Loucy (cell line): ENCODE measurements around the gene TMEM167B.

ENCODE experiments used
- H2AFZ ChIP-seq: fragments of 200-600 bp; sonication (generic); 2 replicates; pipeline ENCODE4 v1.6.0; 2016; ENCODE audit warnings: antibody characterized with exemption, mild to moderate bottlenecking, low read length, moderate library complexity
- H3F3A ChIP-seq: fragments of 200-600 bp; 2 replicates; pipeline ENCODE4 v1.6.0; 2016; ENCODE audit warnings: antibody characterized with exemption, low read depth, mild to moderate bottlenecking
- H3K27me3 ChIP-seq: fragments of 200-600 bp; sonication (generic); 2 replicates; pipeline ENCODE4 v1.6.1; 2014; ENCODE audit warnings: low read length, mild to moderate bottlenecking; ENCODE audit not compliant: insufficient read depth, poor library complexity, severe bottlenecking
- H3K36me3 ChIP-seq: fragments of 200-600 bp; sonication (generic); 2 replicates; pipeline ENCODE4 v1.6.1; 2016; ENCODE audit warnings: low read length; ENCODE audit not compliant: insufficient read depth
- H3K4me1 ChIP-seq: fragments of 200-600 bp; sonication (generic); 2 replicates; pipeline ENCODE4 v1.5.1; 2014; ENCODE audit warnings: low read length, mild to moderate bottlenecking; ENCODE audit not compliant: insufficient read depth, poor library complexity, severe bottlenecking
- H3K4me2 ChIP-seq: fragments of 200-600 bp; sonication (generic); 2 replicates; pipeline ENCODE4 v1.6.0; 2014; ENCODE audit warnings: antibody characterized with exemption, low read length, low read depth, mild to moderate bottlenecking; ENCODE audit not compliant: poor library complexity, severe bottlenecking
- H3K4me3 ChIP-seq: fragments of 200-600 bp; sonication (generic); 2 replicates; pipeline ENCODE4 v1.5.1; 2014; ENCODE audit warnings: low read length, mild to moderate bottlenecking, mixed read lengths; ENCODE audit not compliant: poor library complexity, severe bottlenecking
- H3K79me2 ChIP-seq: fragments of 200-600 bp; sonication (generic); 2 replicates; pipeline ENCODE4 v1.6.1; 2014; ENCODE audit warnings: low read length; ENCODE audit not compliant: insufficient read depth
- H3K9ac ChIP-seq: fragments of 200-600 bp; sonication (generic); 2 replicates; pipeline ENCODE4 v1.6.0; 2014; ENCODE audit warnings: mild to moderate bottlenecking, low read depth, low read length, moderate library complexity; ENCODE audit not compliant: poor library complexity, severe bottlenecking
- H3K9me2 ChIP-seq: fragments of 200-600 bp; sonication (generic); replicated peaks from 2 replicates; pipeline ENCODE4 v1.6.1; 2016; ENCODE audit warnings: low read depth, low read length, mixed read lengths
- H3K9me3 ChIP-seq: fragments of 200-600 bp; sonication (generic); 2 replicates; pipeline ENCODE4 v1.6.1; 2014; ENCODE audit warnings: mild to moderate bottlenecking, antibody characterized with exemption, low read length, low read depth; ENCODE audit not compliant: insufficient read depth
- H4K20me1 ChIP-seq: fragments of 200-600 bp; sonication (generic); 2 replicates; pipeline ENCODE4 v1.6.0; 2014; ENCODE audit warnings: antibody characterized with exemption, low read length, mild to moderate bottlenecking; ENCODE audit not compliant: insufficient read depth, poor library complexity, severe bottlenecking
- CTCF ChIP-seq: fragments of 200-600 bp; sonication (generic); conservative IDR thresholded peaks from 2 replicates; pipeline ENCODE4 v1.5.1; 2014; ENCODE audit warnings: mild to moderate bottlenecking, antibody characterized with exemption, low read length
- EZH2phosphoT487 ChIP-seq: fragments of 200-600 bp; IDR thresholded peaks from 2 replicates; pipeline ENCODE4 v1.6.1; 2018; ENCODE audit warnings: antibody characterized with exemption, mild to moderate bottlenecking, moderate library complexity, borderline replicate concordance

The TMEM167B gene

GRCh38 chr1:109135940-109136339 lies 45.4 kb downstream of the TMEM167B start:
- no peak overlapping the region for H2AFZ ChIP-seq
- no peaks in the 10 kb centered on the region for H4K20me1 ChIP-seq
- H3K4me3 ChIP-seq = no peak overlapping the region
- H3F3A ChIP-seq = no peaks in the 10 kb centered on the region
- H3K27me3 ChIP-seq = no peaks in the 10 kb centered on the region
- peaks cover 24% of the 10 kb centered on the region for H3K4me1 ChIP-seq
- no peaks in the 10 kb centered on the region for H3K79me2 ChIP-seq
- no peak overlapping the region for H3K4me2 ChIP-seq
- H3K9me3 ChIP-seq = no peaks in the 10 kb centered on the region
- H3K9ac ChIP-seq = no peak overlapping the region
- no peaks in the 10 kb centered on the region for H3K9me2 ChIP-seq
- no peak for TF ChIP-seq CTCF
- no peak for TF ChIP-seq EZH2phosphoT487
- no peaks in the 10 kb centered on the region for H3K36me3 ChIP-seq

GRCh38 chr1:109136766-109137165 lies 46.2 kb downstream of the TMEM167B start:
- H3K4me3 ChIP-seq = no peak overlapping the region
- H3F3A ChIP-seq = no peaks in the 10 kb centered on the region
- no peaks in the 10 kb centered on the region for H3K9me3 ChIP-seq
- no peaks in the 10 kb centered on the region for H4K20me1 ChIP-seq
- no peak overlapping the region for H2AFZ ChIP-seq
- H3K36me3 ChIP-seq = no peaks in the 10 kb centered on the region
- TF ChIP-seq CTCF (no peak), EZH2phosphoT487 (no peak)
- peaks cover 24% of the 10 kb centered on the region for H3K4me1 ChIP-seq
- no peak overlapping the region for H3K4me2 ChIP-seq
- H3K9ac ChIP-seq = no peak overlapping the region
- no peaks in the 10 kb centered on the region for H3K9me2 ChIP-seq
- no peaks in the 10 kb centered on the region for H3K79me2 ChIP-seq
- no peaks in the 10 kb centered on the region for H3K27me3 ChIP-seq

GRCh38 chr1:109137958-109138357 lies 47.4 kb downstream of the TMEM167B start:
- Histone ChIP-seq H3K27me3 (no peaks in the 10 kb centered on the region), H3K79me2 (no peaks in the 10 kb centered on the region), H3K9ac (no peak overlapping the region), H3K4me2 (no peak overlapping the region), H3K9me2 (no peaks in the 10 kb centered on the region), H2AFZ (no peak overlapping the region), H3K4me1 (peaks cover 24% of the 10 kb centered on the region), H3K9me3 (no peaks in the 10 kb centered on the region), H3F3A (no peaks in the 10 kb centered on the region), H4K20me1 (no peaks in the 10 kb centered on the region), H3K4me3 (no peak overlapping the region), H3K36me3 (no peaks in the 10 kb centered on the region)
- no peak for TF ChIP-seq EZH2phosphoT487
- no peak for TF ChIP-seq CTCF
